CD4-positive, alpha-beta T cell (primary cell): ENCODE data around the gene SPATA16. TPM values are rescaled to one million over a fixed set of nuclear protein-coding genes. Genes with fewer than 3 reads are reported as not detected.

ENCODE experiments used
- ATAC-seq: fragments of 200-7000 bp; cut with Tn5 transposase; one replicate; pipeline ENCODE4 v1.10.0; 2022; ENCODE audit warnings: mild to moderate bottlenecking; ENCODE audit not compliant: poor library complexity
- CTCF ChIA-PET: fragments of 350-600 bp; sonication (Branson Sonifier 250); formaldehyde crosslinking; loops from one replicate; lab custom pipeline; 2021; ENCODE audit warnings: antibody characterized with exemption, inconsistent platforms; lab: Charles Lee
- POLR2A ChIA-PET: fragments of 350-600 bp; sonication (Branson Sonifier 250); formaldehyde crosslinking; loops from one replicate; lab custom pipeline; 2021; ENCODE audit warnings: antibody characterized with exemption, inconsistent platforms; lab: Charles Lee
- DNase-seq, 14 experiments: peaks; one replicate each; pipeline ENCODE4 v3.0.0-alpha.2; 2013 to 2020; ENCODE audit warnings: mixed read lengths in 2 of 14
- H3K27ac ChIP-seq, 2 donors: one replicate each; pipeline versions ENCODE4 v1.5.1 to v1.7.0; 2013; ENCODE audit warnings: low read length in 2 of 2, low read depth in 1 of 2, mild to moderate bottlenecking in 1 of 2
- H3K27me3 ChIP-seq, 2 experiments: 1 replicate in 1 of 2; 2 replicates in 1 of 2; pipeline versions ENCODE4 v1.6.1 to v1.7.0; 2013; ENCODE audit warnings: low read length in 2 of 2, control low read depth in 1 of 2, mild to moderate bottlenecking in 1 of 2, moderate library complexity in 1 of 2; ENCODE audit not compliant: insufficient read depth in 2 of 2, control insufficient read depth in 1 of 2
- H3K36me3 ChIP-seq: one replicate; pipeline ENCODE4 v1.6.1; 2013; ENCODE audit warnings: low read length, control low read depth; ENCODE audit not compliant: insufficient read depth
- H3K4me1 ChIP-seq: one replicate; pipeline ENCODE4 v1.6.1; 2013; ENCODE audit warnings: low read length, control low read depth; ENCODE audit not compliant: insufficient read depth
- H3K4me3 ChIP-seq: one replicate; pipeline ENCODE4 v1.5.1; 2013; ENCODE audit warnings: mild to moderate bottlenecking, low read length, moderate library complexity
- H3K9me3 ChIP-seq, 2 experiments: 1 replicate in 1 of 2; 2 replicates in 1 of 2; pipeline versions ENCODE4 v1.6.1 to v1.7.0; 2013; ENCODE audit warnings: low read length in 2 of 2, mild to moderate bottlenecking in 2 of 2, control low read depth in 1 of 2, moderate library complexity in 1 of 2; ENCODE audit not compliant: control insufficient read depth in 1 of 2, insufficient read depth in 1 of 2
- H3K27ac Mint-ChIP-seq: one replicate; pipeline ENCODE4 v1.8.0; 2020; ENCODE audit warnings: mixed read lengths
- H3K27me3 Mint-ChIP-seq: one replicate; pipeline ENCODE4 v1.8.0; 2021; ENCODE audit warnings: mixed read lengths
- H3K36me3 Mint-ChIP-seq: one replicate; pipeline ENCODE4 v1.8.0; 2021; ENCODE audit warnings: low read depth, mixed read lengths
- H3K4me1 Mint-ChIP-seq: one replicate; pipeline ENCODE4 v1.8.0; 2021; ENCODE audit warnings: low read depth, mixed read lengths
- H3K4me3 Mint-ChIP-seq: one replicate; pipeline ENCODE4 v1.8.0; 2020; ENCODE audit warnings: mild to moderate bottlenecking, mixed read lengths
- H3K9me3 Mint-ChIP-seq: one replicate; pipeline ENCODE4 v1.8.0; 2020; ENCODE audit warnings: mixed read lengths
- CTCF ChIP-seq: fragments of 200-600 bp; IDR thresholded peaks from one replicate; pipeline ENCODE4 v1.8.0; 2022; ENCODE audit warnings: antibody characterized with exemption, mild to moderate bottlenecking
- intact Hi-C, 2 experiments: fragments of 100-400 bp; cut with DNase I in 1 of 2; cut with micrococcal nuclease in 1 of 2; formaldehyde crosslinking; loops; one replicate each; pipeline versions ENCODE4 v1.15.1 to v1.9.0; 2023 to 2025; cut with DNase I, micrococcal nuclease
- total RNA-seq, 174 experiments: library from RNA in 2 of 174; stranded (reverse) in 2 of 174; gene quantifications; one replicate each; pipeline ENCODE4 v1.2.3 and lab custom pipeline; 2021 to 2026

The SPATA16 gene
- total RNA-seq, 2 experiments from 2014 or later = not detected

- Histone ChIP-seq H3K4me3 (no peak overlapping the region), H3K27me3 (no peaks in the 10 kb centered on the region), H3K36me3 (no peaks in the 10 kb centered on the region), H3K27ac (no peak overlapping the region), H3K4me1 (no peaks in the 10 kb centered on the region), H3K9me3 (peaks cover 0 to 4% of the 10 kb centered on the region in 2 experiments)
- no peak for TF ChIP-seq CTCF
- no peak overlapping the region for H3K27ac Mint-ChIP-seq
- POLR2A ChIA-PET = no interaction called here
- H3K27me3 Mint-ChIP-seq = no peaks in the 10 kb centered on the region
- no peaks in the 10 kb centered on the region for H3K36me3 Mint-ChIP-seq
- DNase-seq (no peak), ATAC-seq (no peak)
- CTCF ChIA-PET = no interaction called here
- intact Hi-C loops = no loop called here
- H3K9me3 Mint-ChIP-seq = no peaks in the 10 kb centered on the region
- no peak overlapping the region for H3K4me3 Mint-ChIP-seq
- no peaks in the 10 kb centered on the region for H3K4me1 Mint-ChIP-seq
Observed at GRCh38 chr3:172977696-172978095, 163.3 kb downstream of the SPATA16 start.

- no peak overlapping the region for H3K27ac Mint-ChIP-seq
- ATAC-seq (no peak), DNase-seq (no peak)
- H3K36me3 Mint-ChIP-seq = no peaks in the 10 kb centered on the region
- POLR2A ChIA-PET = no interaction called here
- no peaks in the 10 kb centered on the region for H3K27me3 ChIP-seq
- H3K36me3 ChIP-seq = no peaks in the 10 kb centered on the region
- no peaks in the 10 kb centered on the region for H3K9me3 Mint-ChIP-seq
- peaks cover 0 to 4% of the 10 kb centered on the region in 2 experiments for H3K9me3 ChIP-seq
- H3K4me1 ChIP-seq = no peaks in the 10 kb centered on the region
- no peaks in the 10 kb centered on the region for H3K4me1 Mint-ChIP-seq
- H3K4me3 Mint-ChIP-seq = no peak overlapping the region
- H3K4me3 ChIP-seq = no peak overlapping the region
- CTCF ChIA-PET = no interaction called here
- H3K27ac ChIP-seq = no peak overlapping the region
- intact Hi-C loops = no loop called here
- no peak for TF ChIP-seq CTCF
- H3K27me3 Mint-ChIP-seq = no peaks in the 10 kb centered on the region
Observed at GRCh38 chr3:172974969-172975368, 166.1 kb downstream of the SPATA16 start.

GRCh38 chr3:172973799-172974198 is 167.2 kb downstream of the SPATA16 start:
- Histone ChIP-seq H3K27me3 (no peaks in the 10 kb centered on the region), H3K36me3 (no peaks in the 10 kb centered on the region), H3K4me1 (no peaks in the 10 kb centered on the region), H3K9me3 (peaks cover 0 to 1% of the 10 kb centered on the region in 2 experiments), H3K27ac (no peak overlapping the region), H3K4me3 (no peak overlapping the region)
- CTCF ChIA-PET = no interaction called here
- POLR2A ChIA-PET = no interaction called here
- H3K36me3 Mint-ChIP-seq = no peaks in the 10 kb centered on the region
- intact Hi-C loops = no loop called here
- DNase-seq = no peak
- H3K4me1 Mint-ChIP-seq = no peaks in the 10 kb centered on the region
- H3K9me3 Mint-ChIP-seq = no peaks in the 10 kb centered on the region
- H3K4me3 Mint-ChIP-seq = no peak overlapping the region
- no peak for ATAC-seq
- no peak overlapping the region for H3K27ac Mint-ChIP-seq
- no peaks in the 10 kb centered on the region for H3K27me3 Mint-ChIP-seq
- TF ChIP-seq CTCF = no peak
